Measurements from ENCODE around the gene ATP11B.
A peak's percentile ranks its signal among the peaks of the same experiment; 100 is the strongest.
"Not testable (repeated sequence)": the region's sequence is repeated elsewhere in the genome, so short reads cannot be mapped to it uniquely, and the experiment has no call there.

The ATP11B gene

DNA sequence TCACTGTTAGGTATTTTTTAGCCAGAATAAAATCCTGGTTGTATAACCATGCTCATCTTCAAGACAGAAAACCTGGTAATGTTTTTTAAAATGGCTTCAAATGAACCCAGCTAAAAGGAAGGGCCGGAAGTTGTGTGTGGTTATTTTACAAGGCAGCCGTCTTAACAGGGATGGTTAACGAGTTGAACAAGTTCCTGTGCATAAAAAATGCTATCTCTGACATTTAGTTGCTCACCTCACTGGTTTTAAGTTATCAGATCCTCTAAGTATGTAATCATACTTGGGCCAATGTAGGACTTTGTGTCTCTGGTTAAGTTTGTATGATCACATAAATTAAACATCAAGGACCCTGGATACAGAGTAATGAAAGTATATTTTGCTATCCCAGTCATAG lies 2.1 kb downstream of the ATP11B start:
- peak; percentile 78 for DNase-seq

DNA sequence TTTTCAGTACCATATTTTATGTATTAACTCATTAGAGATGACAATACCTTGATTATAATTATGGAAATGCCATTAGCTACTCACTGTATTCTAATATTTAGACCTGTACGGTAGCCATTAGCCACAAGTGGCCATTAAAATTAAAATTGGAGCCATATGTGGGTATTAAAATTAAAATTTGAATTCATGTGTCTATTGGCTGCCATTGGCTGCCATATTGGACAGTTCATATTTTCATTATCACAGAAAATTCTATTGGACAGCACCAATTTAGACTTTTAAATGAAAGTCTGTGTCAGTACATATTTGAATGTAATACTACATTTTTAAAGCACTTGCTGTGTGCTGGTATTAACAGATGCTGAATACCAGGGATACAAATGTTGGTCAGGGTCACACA lies 3.0 kb downstream of the ATP11B start:
- no peak for DNase-seq

DNA sequence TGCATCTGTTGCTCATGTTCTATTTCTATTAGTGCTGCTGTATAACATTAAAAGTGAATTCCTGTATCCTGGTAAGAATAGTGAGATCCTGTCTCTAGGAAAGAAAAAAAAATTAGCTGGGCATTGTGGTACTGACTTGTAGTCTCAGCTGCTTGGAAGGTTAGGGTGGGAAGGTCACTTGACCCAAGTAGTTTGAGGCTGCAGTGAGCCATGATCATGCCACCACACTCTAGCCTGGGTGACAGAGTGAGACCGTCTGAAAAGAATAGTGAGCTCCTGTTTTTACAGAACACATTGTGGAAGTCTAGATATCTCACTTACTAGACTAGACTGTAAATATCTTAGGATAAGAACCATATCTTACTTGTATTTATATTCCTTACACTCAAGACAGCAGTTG lies 4.6 kb downstream of the ATP11B start:
- DNase-seq: no peak

DNA sequence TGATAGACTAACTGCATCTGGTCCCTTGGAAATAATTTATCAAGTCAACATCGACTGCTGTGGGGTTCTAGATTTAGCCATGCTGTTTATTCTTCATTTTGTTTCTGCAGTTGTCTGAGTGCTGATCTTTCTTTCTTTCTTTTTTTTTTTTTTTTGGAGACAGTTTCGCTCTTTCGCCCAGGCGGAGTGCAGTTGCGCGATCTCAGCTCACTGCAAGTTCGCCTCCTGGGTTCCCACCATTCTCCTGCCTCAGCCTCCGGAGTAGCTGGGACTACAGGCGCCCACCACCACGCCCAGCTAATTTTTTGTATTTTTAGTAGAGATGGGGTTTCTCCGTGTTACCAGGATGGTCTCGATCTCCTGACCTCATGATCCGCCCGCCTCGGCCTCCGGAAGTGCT lies 5.8 kb downstream of the ATP11B start:
- not testable (repeated sequence) for DNase-seq

DNA sequence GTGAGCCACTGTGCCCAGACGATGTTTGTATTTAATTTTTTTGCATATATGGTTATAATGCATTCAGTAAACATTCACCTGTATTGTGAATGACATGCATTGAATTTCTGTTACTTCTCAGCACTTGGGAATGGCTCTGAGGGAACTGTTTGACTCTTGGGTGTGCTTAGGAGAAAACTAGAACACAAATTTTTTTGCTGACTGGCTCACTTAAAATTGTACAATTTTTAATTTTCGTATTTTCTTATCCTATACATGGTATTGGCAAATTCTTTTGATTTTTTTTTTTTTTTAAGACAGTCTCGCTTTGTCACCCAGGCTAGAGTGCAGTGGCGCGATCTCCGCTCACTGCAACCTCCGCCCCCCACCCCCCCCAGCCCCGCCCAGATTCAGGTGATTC lies 7.2 kb downstream of the ATP11B start:
- DNase-seq: no peak

DNA sequence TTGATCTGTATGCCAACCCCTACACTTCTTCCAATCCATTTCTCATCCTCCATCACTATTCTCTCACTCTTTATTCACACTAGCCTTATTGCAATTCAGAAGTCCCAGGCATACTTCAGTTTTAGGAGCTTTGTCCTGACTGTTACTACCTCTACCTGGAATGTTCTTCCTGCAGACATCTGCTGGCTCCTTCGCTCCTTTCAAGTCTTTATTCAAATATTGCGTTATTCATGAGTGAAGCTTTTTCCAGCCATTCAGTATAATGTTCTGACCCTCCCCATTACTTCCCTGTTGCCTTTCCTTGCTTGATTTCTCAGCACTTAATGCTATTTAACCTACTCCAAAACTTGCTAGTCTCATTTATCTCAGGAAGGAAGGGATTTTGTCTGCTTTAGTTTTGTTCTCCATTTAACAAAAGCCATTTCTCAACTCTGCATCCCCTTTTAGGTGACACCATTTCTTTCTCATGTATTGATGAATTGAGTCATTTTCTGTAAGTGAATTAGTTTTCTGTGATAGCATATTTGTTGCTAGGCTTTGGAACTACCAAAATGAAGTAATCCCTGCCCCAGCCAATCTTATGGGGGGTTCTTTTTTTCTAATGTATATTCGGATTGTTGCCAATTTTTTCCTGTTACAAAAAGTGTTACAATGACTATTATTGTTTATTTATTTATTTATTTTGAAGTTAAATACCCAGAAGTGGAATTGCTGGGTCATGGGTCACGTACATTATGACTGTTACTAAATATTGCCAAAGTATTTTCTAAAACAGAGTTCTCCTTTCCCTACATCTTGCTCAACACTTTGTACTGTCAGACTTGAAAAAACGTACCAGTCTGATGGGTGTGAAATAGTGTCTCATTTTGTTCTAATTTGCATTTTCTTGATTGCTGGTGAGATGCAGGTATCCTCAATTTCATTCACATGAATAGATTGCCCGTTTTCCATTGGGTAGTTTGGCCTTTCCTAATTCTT lies 9.4 kb downstream of the ATP11B start:
- peak; percentile 51 for DNase-seq

DNA sequence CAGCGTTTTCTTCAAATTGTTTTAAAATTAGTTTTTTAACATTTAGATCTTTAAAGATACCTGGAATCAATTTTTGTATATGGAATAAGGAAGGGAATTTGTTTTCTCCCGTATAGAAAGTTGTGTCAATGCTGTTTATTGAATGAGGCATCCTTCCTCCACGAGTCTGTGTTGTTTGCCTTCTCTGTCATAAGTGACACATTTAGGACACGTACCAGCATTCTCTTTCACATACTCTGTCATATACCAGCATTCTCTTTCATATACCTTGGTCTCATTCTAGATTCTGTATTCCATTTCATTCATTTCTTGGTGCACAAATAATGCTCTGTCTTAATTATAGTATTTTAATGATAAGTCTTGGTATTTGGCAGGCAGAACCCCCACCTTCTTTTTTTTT lies 10.3 kb downstream of the ATP11B start:
- no peak for DNase-seq

DNA sequence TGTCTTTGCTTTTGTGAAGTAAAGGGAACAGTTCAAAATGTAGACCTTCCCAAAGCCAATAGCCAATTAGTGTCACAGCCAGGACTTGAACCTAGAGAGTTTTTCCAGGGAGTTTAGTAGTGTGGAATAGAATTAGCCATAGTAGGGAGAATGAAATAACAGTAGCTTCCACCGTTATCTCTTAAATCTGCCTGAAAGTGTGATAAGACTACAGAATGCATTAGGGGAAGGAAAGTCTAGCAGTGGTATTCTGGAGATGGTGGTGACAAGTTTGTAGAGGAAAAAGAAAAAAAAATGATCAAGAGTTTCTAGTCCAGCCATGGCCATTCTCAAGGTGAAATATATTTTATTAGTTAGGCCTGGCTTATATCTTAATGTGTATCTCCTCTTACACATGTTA lies 13.8 kb downstream of the ATP11B start:
- DNase-seq: peak; percentile 43

GRCh38 chr3:182808041-182808770 lies 14.9 kb downstream of the ATP11B start:
- no peak for DNase-seq

DNA sequence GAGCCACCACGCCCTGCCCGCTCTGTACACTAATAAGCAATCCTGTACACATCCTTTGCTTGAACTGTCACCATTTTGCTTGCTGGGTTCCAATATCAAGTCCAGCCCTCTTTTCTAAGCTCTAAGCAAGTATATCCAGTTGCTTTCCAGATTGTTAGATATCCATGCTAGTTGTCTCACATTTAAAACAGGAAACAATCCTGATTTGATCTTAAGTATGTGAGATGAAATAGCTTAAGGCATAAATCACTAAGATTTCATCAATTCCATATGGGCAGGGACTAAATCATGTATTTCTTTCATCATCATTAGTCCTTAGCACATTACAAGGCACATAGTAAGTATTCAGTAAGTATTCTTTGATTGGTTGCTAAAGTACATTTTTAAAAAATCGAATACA lies 16.2 kb downstream of the ATP11B start:
- no peak for DNase-seq

- peak; percentile 70 for DNase-seq
These were observed 17.4 kb downstream of the ATP11B start for GRCh38 chr3:182810574-182811268.

GRCh38 chr3:182811269-182811596 lies 17.9 kb downstream of the ATP11B start:
- DNase-seq: no peak

DNA sequence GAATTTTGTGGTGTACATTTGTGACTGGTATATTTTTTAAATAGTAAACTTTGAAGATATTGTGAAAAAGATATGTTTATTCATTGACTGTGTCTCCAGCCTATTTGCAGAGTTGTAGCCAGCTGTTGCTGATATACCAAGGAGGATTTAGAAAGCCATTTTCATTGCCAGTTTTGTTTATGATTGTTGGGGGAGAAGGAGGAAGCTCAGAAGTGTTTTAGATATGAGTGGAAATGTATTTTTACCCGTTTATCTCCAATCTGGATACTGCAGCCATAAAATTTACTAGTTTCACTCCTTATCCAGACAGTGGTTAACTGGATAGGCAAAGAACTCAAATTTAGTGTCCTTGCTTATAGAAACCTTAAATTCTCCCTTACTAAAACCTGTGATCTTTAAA lies 18.8 kb downstream of the ATP11B start:
- peak; percentile 68 for DNase-seq

DNA sequence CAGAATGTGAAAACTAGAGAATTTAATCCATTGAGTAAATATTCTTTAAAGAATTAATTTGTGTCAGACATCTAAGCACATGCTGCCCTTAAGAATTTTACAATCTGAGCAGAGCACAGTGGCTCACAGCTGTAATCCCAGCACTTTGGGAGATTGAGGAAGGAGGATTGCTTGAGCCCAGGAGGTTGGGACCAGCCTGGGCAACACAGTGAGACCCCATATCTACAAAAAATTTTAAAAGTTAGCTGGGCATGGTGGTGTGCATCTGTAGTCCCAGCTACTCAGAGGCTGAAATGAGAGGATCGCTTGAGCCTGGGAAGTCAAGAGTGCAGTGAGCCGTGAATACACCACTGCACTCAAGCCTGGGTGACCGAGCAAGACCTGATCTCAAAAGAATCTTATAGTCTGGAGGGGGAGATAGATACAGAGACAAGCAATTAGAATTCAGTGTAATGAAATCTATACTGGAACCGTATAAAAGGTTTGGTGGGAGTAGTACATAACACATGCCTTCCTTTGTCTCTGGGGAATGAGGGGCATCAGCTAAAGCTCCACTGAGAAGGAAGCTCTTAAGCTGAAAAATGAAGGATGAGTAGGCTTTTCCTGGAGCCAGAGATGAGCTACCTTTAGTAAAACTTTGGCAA lies 21.2 kb downstream of the ATP11B start:
- no peak for DNase-seq

GRCh38 chr3:182816181-182816580 lies 22.9 kb downstream of the ATP11B start:
- DNase-seq: no peak

DNA sequence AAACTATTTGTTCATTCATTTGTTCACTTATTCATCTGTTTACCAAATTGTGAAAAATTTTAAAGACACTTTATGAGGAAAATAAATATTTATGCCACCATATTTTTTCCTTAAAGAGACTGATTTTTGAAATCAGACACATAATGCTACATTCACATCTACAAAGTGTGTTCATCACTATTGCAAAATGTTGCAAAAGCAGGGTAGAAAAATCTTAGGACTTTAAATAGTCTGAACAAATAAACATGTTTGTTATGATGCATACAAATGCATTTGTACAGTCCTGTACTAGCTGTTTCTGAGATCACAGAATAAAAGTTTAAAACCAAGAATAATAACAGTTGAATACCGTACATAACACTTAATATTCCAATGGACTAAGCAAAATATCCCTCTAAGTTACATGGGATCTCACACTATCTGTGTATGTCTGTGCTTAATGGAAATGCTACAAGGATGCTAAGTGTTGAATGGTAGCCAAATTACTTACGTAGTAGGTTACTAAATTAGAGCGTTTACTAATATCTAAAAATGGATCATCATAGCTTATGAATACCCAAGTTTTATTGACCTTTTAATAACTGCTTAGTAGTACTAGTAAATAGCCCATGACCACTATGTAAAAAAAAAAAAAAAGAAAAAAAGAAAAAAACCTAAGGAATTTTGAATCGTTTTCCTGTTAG lies 25.1 kb downstream of the ATP11B start:
- no peak for DNase-seq

GRCh38 chr3:182821221-182821981 lies 28.1 kb downstream of the ATP11B start:
- no peak for DNase-seq

DNA sequence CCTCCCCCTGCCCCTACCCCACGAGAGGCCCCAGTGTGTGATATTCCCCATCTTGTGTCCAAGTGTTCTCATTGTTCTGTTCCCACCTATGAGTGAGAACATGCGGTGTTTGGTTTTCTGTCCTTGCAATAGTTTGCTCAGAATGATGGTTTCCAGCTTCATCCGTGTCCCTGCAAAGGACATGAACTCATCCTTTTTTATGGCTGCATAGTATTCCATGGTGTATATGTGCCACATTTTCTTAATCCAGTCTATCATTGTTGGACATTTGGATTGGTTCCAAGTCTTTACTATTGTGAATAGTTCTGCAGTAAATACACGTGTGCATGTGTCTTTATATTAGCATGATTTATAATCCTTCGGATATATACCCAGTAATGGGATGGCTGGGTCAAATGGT lies 29.0 kb downstream of the ATP11B start:
- not testable (repeated sequence) for DNase-seq

DNA sequence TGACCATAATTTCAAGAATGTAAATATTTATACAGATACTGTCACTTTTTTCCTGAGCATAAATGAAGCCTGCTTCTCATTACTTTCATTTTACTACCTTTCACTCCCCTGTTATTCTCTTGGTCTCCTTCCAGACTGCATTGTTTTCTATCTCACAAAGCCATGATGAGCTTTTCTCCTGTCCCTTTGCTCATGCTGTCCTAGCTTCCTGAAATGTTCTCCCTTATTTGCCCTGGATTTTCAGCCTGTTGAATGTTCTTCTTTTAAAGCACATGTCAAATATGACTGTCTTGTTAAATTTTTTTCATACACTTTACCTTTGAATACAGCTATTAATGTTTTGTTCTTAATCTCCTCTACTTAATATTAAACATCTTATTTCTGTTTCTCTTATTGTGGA lies 31.7 kb downstream of the ATP11B start:
- no peak for DNase-seq

DNA sequence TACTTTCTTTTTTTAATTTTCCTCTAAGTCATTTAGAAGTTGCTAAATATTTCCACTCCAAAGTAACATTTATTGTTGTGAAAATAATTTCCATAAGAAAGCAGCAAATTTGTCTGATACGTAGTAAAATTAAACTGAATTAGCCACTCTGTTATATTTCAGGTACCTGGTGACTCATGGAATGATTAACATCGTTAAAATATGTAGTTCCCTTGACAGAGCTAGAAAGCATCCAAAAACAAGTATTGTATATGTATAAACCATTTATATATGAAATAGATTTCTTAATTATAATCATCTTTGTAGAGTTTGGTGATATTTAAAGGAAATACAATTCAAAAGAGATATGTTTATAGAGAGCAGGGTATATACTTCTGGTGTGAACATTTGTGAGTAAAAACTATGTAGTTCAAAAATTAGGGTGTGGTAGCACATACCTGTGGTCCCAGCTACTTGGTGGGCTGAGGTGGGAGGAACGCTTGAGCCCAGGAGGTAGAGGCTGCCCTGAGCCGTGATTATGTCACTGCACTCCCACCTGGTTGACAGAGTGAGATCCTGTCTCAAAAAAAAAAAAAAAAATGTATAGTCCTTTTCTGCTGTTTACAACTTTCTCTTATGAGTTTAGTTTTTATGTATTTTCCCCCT lies 36.6 kb downstream of the ATP11B start:
- DNase-seq: no peak

DNA sequence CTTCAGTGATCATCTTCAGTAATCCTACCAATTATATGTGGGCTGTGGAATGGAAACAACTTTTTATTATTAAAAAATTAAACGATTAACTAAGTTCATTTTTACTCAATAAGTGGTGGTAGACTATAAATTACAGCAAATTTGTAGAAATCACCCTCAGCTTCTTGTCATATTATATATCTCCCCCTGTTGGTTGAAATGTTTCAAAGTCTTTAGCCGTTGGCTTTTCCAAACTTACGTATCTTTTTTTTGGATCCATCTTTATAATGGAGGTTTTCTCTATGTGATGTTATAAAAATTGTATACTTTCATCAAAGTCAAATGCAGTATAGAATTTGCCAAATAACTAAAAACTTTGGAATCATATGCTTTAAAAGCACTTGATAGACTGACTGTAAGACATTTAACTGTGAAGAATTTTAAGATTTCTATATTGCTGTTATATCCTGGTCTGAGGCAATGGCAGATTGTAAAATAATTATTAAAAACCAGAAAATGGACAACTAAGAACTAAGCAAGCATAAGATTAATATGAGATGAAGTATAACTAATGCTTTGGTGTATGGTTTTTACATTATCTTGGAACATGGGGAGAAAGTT lies 44.7 kb downstream of the ATP11B start:
- DNase-seq: peak; percentile 84
